ENCODE measurements around the gene KCNV2.

Gene KCNV2

DNA sequence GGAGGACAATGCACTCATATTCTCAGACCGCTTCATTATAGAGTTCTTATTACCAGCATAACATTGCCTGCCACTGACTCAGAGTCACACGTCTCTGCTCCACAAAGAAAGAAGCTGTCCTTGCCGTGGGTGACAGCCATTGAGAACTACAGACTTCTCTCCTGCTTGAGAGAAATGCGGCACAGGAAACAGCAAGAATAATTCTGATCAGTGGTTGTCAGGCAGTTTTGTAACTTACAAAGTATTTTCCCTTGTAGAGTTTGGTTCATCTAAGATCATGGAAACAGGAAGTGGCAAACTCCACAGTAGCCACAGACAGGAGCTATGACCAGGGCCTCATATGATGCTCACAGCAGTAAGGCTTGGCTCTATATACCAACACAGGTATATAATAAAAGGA is 47.0 kb downstream of the KCNV2 start:
- no peak for TF ChIP-seq CTCF (conservative IDR thresholded peaks at IDR 0.05; ENCODE audit: low read depth, low read length)
- DNase-seq (ENCODE audit: low read depth): peak; percentile 60
- H3K4me3 ChIP-seq (ENCODE audit: low read depth, low read length): no peak overlapping the region

- no peak for DNase-seq (ENCODE audit: low read depth)
- no peak overlapping the region for H3K4me3 ChIP-seq (ENCODE audit: low read depth, low read length)
- TF ChIP-seq CTCF (conservative IDR thresholded peaks at IDR 0.05; ENCODE audit: low read depth, low read length): no peak
Measured at GRCh38 chr9:2765250-2765880, 48.1 kb downstream of the KCNV2 start.

DNA sequence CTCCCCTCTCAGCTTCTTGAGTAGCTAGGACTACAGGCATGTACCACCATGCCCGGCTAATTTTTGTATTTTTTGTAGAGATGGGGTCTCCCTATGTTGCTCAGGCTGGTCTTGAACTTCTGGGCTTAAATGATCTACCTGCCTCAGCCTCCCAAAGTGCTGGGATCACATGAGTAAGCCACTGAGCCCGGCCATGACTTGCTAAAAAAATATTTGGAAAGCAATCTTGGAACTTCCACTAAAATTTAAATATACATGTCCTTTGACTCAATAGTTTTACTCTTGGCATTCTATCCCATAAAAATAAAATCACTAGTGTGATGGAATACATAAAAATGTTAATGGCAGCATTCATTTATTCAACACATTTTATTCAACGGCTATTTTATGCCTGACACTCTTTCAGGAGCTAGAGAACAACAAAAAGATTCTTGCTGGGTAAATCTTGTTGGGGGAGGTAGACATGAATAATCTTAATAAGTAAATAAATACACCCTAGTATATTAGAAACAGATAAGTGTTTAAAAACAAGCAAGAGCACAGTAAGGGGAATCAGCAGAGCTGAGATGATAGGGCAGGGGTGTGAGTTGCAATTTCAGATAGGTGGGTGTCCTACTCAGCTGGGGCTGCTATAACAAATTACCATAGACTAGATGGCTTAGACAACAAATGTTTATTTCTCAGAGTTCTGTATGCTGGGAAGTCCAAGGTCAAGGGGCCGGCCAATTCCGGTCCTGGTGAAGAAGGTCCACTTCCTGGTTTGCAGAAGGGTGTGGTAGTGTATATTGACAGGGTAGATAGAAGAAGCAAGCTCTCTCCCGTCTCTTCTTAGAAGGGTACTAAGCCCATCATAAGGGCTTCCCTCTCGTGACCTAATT is 50.7 kb downstream of the KCNV2 start:
- no peak for TF ChIP-seq CTCF (conservative IDR thresholded peaks at IDR 0.05; ENCODE audit: low read depth, low read length)
- DNase-seq (ENCODE audit: low read depth): no peak
- no peak overlapping the region for H3K4me3 ChIP-seq (ENCODE audit: low read depth, low read length)

DNA sequence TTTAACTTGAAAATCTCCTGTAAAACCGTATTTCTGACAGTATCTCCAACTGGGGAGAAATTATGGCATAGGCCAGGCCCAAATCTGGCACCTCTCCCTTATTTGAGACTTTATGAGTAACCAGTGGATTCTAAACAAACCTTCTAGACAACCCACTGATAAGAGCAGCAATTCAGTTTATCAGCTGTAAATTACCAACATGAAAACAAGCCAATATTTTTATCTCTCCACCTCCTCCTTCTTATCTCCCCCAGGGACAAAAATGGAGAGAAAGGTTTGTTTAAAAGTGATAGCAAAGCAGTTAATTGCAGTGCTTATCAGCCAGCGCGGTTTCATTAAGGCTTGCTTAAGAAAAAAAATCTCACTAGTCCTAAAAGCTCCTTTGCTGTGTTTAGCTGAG is 53.8 kb downstream of the KCNV2 start:
- no peak for DNase-seq (ENCODE audit: low read depth)
- H3K4me3 ChIP-seq (ENCODE audit: low read depth, low read length): no peak overlapping the region
- no peak for TF ChIP-seq CTCF (conservative IDR thresholded peaks at IDR 0.05; ENCODE audit: low read depth, low read length)

DNA sequence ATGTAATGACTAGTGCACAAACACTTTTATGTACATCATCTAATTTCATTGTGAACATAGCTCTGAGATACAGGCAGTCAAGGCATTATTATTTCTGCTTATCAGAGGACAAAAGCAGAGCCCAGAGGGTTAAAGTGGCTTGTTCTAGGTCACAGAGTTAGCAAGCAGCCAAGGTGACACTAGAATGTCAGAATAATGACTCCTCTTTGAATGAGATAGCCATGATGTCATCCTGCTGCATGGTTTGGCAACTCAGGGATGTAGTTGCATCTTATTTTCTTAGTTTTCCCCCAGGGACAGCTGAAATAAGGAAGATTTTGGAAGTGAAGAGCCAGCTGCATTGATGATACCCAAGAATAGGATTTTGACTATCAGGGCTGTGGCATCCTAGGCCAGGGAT is 54.4 kb downstream of the KCNV2 start:
- TF ChIP-seq CTCF (conservative IDR thresholded peaks at IDR 0.05; ENCODE audit: low read depth, low read length): no peak
- no peak overlapping the region for H3K4me3 ChIP-seq (ENCODE audit: low read depth, low read length)
- peak; percentile 25 for DNase-seq (ENCODE audit: low read depth)

DNA sequence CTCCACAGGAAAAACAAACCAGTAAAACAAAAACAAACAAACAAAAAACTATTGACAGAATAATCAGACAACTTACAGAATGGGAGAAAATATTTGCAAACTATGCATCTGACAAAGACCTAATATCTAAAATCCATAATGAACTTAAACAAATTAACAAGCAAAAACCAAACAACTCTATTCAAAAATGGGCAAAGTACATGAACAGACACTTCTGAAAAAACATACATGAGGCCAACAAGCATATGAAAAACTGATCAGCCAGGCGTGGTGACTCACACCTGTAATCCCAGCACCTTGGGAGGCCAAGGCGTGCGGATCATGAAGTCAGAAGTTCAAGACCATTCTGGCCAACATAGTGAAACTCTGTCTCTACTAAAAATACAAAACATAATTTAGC is 60.1 kb downstream of the KCNV2 start:
- DNase-seq (ENCODE audit: low read depth): no peak
- no peak overlapping the region for H3K4me3 ChIP-seq (ENCODE audit: low read depth, low read length)
- TF ChIP-seq CTCF (conservative IDR thresholded peaks at IDR 0.05; ENCODE audit: low read depth, low read length): no peak
